Neural cell (in vitro differentiated cells): Measurements from ENCODE around the gene ADISSP. TPM values are rescaled to one million over a fixed set of nuclear protein-coding genes. Genes with fewer than 3 reads are reported as not detected.

Experiments
- H2AFZ ChIP-seq: fragments of 200-600, 300-800 bp; sonication (generic), shearing (Covaris generic); 2 replicates; pipeline ENCODE4 v1.6.0; 2014; ENCODE audit warnings: low read depth, mild to moderate bottlenecking, antibody characterized with exemption, low read length, moderate library complexity
- H3F3A ChIP-seq: fragments of 200-600 bp; shearing (Covaris generic); 2 replicates; pipeline ENCODE4 v1.6.1; 2016; ENCODE audit warnings: mild to moderate bottlenecking, moderate library complexity, mixed read lengths, antibody characterized with exemption, low read length; ENCODE audit not compliant: insufficient read depth, poor library complexity, severe bottlenecking
- H3K27ac ChIP-seq: fragments of 200-600, 300-800 bp; sonication (generic), shearing (Covaris generic); 2 replicates; pipeline ENCODE4 v1.5.1; 2014; ENCODE audit warnings: mild to moderate bottlenecking, low read length, moderate library complexity
- H3K27me3 ChIP-seq: fragments of 300-800, 200-600 bp; sonication (generic), shearing (Covaris generic); 2 replicates; pipeline ENCODE4 v1.6.0; 2014; ENCODE audit warnings: mild to moderate bottlenecking, low read depth, low read length, moderate library complexity; ENCODE audit not compliant: insufficient read depth
- H3K36me3 ChIP-seq: fragments of 300-800, 200-600 bp; sonication (generic), shearing (Covaris generic); 2 replicates; pipeline ENCODE4 v1.5.1; 2014; ENCODE audit warnings: mild to moderate bottlenecking, antibody characterized with exemption, low read length, moderate library complexity; ENCODE audit not compliant: insufficient read depth
- H3K4me2 ChIP-seq: fragments of 300-800, 200-600 bp; sonication (generic), shearing (Covaris generic); 2 replicates; pipeline ENCODE4 v1.6.0; 2014; ENCODE audit warnings: mild to moderate bottlenecking, low read length
- H3K4me3 ChIP-seq: fragments of 300-800, 200-600 bp; sonication (generic), shearing (Covaris generic); 2 replicates; pipeline ENCODE4 v1.5.1; 2014; ENCODE audit warnings: mild to moderate bottlenecking, low read length, moderate library complexity
- H3K79me2 ChIP-seq: fragments of 200-600 bp; shearing (Covaris generic); replicated peaks from 2 replicates; pipeline ENCODE4 v1.6.0; 2014; ENCODE audit warnings: mild to moderate bottlenecking, low read length, moderate library complexity; ENCODE audit not compliant: insufficient read depth
- H3K9ac ChIP-seq: fragments of 300-800, 200-600 bp; sonication (generic), shearing (Covaris generic); 2 replicates; pipeline ENCODE4 v1.6.1; 2016; ENCODE audit warnings: mild to moderate bottlenecking, low read length, mixed read lengths
- H3K9me2 ChIP-seq: fragments of 200-600 bp; shearing (Covaris generic); 2 replicates; pipeline ENCODE4 v1.6.1; 2016; ENCODE audit warnings: mild to moderate bottlenecking, low read length, mixed read lengths; ENCODE audit not compliant: insufficient read depth
- H3K9me3 ChIP-seq: fragments of 200-600, 300-800 bp; sonication (generic), shearing (Covaris generic); 2 replicates; pipeline ENCODE4 v1.6.1; 2016; ENCODE audit warnings: mild to moderate bottlenecking, mixed run types, low read length, moderate library complexity, mixed read lengths
- H4K20me1 ChIP-seq: fragments of 200-600 bp; shearing (Covaris generic); 2 replicates; pipeline ENCODE4 v1.6.1; 2016; ENCODE audit warnings: mild to moderate bottlenecking, mixed run types; ENCODE audit not compliant: insufficient read depth
- CTCF ChIP-seq: fragments of 450-650 bp; IDR thresholded peaks from 2 replicates; pipeline ENCODE4 v1.5.1; 2014; ENCODE audit warnings: antibody characterized with exemption, mild to moderate bottlenecking, moderate library complexity; ENCODE audit not compliant: poor library complexity, severe bottlenecking
- EP300 ChIP-seq: fragments of 450-650 bp; conservative IDR thresholded peaks from 2 replicates; pipeline ENCODE4 v1.6.1; 2014; ENCODE audit warnings: antibody characterized with exemption, mild to moderate bottlenecking, moderate library complexity; ENCODE audit not compliant: poor library complexity, severe bottlenecking
- EZH2 ChIP-seq: fragments of 200-600, 300-800 bp; shearing (Covaris generic), sonication (generic); IDR thresholded peaks from 2 replicates; pipeline ENCODE4 v1.6.1; 2014; ENCODE audit warnings: antibody characterized with exemption, low read length, borderline replicate concordance, mild to moderate bottlenecking; ENCODE audit not compliant: insufficient read depth, poor library complexity, severe bottlenecking
- MXI1 ChIP-seq: fragments of 450-650 bp; conservative IDR thresholded peaks from 2 replicates; pipeline ENCODE4 v1.6.1; 2014; ENCODE audit warnings: antibody characterized with exemption, mild to moderate bottlenecking; ENCODE audit not compliant: poor library complexity, severe bottlenecking
- POLR2AphosphoS5 ChIP-seq: IDR thresholded peaks from 2 replicates; pipeline ENCODE4 v1.6.1; 2012
- RAD21 ChIP-seq: fragments of 450-650 bp; conservative IDR thresholded peaks from 2 replicates; pipeline ENCODE4 v1.6.1; 2014; ENCODE audit warnings: antibody characterized with exemption, mild to moderate bottlenecking, moderate library complexity
- REST ChIP-seq: IDR thresholded peaks from 2 replicates; pipeline ENCODE4 v1.6.1; 2012; ENCODE audit warnings: borderline replicate concordance
- SMC3 ChIP-seq: fragments of 450-650 bp; conservative IDR thresholded peaks from 2 replicates; pipeline ENCODE4 v1.6.1; 2014; ENCODE audit warnings: antibody characterized with exemption, mild to moderate bottlenecking, moderate library complexity; ENCODE audit not compliant: poor library complexity
- TAF1 ChIP-seq: IDR thresholded peaks from 2 replicates; pipeline ENCODE4 v1.6.1; 2012; ENCODE audit warnings: low read depth
- polyA plus RNA-seq: library from polyadenylated mRNA; depleted of rRNA; stranded (reverse); fragments of >200 nt; gene quantifications from 2 replicates; pipeline ENCODE4 v1.2.3, GENCODE V29; 2014

Gene ADISSP
- polyA plus RNA-seq, 1 donor from 2014 or later = 39.8 TPM

- Histone ChIP-seq H3K4me2 (no peak overlapping the region), H3K9ac (no peak overlapping the region), H3K36me3 (no peaks in the 10 kb centered on the region), H3K9me3 (no peaks in the 10 kb centered on the region), H4K20me1 (no peaks in the 10 kb centered on the region), H3K27me3 (peaks cover 39% of the 10 kb centered on the region), H3F3A (no peaks in the 10 kb centered on the region), H3K27ac (no peak overlapping the region), H2AFZ (no peak overlapping the region), H3K9me2 (no peaks in the 10 kb centered on the region), H3K4me3 (peak overlapping the region; percentile 55), H3K79me2 (no peaks in the 10 kb centered on the region)
- TF ChIP-seq EZH2 (no peak), SMC3 (no peak), CTCF (no peak), EP300 (no peak), MXI1 (no peak), RAD21 (no peak), POLR2AphosphoS5 (no peak), REST (no peak), TAF1 (no peak)
Observed at GRCh38 chr20:3752386-3752759, 15.2 kb downstream of the ADISSP start.

- Histone ChIP-seq H3K36me3 (no peaks in the 10 kb centered on the region), H3K27me3 (peaks cover 42% of the 10 kb centered on the region), H3K9me2 (no peaks in the 10 kb centered on the region), H4K20me1 (no peaks in the 10 kb centered on the region), H3K4me2 (no peak overlapping the region), H3K9ac (no peak overlapping the region), H3K4me3 (peak overlapping the region; percentile 55), H2AFZ (no peak overlapping the region), H3K79me2 (no peaks in the 10 kb centered on the region), H3K27ac (no peak overlapping the region), H3K9me3 (no peaks in the 10 kb centered on the region), H3F3A (no peaks in the 10 kb centered on the region)
- TF ChIP-seq CTCF (no peak), RAD21 (no peak), EP300 (no peak), TAF1 (no peak), REST (no peak), MXI1 (no peak), SMC3 (no peak), EZH2 (no peak), POLR2AphosphoS5 (no peak)
Observed at GRCh38 chr20:3751675-3752385, 15.7 kb downstream of the ADISSP start.
